T47D (cell line): ENCODE results near the gene DDX23.

Experiments used
- DNase-seq, 2 experiments: peaks; one replicate each; pipeline versions ENCODE4 v3.0.0 to v3.0.0-alpha.2; 2011 to 2012; ENCODE audit warnings: low read depth in 1 of 2, low spot score in 1 of 2
- JUND ChIP-seq: IDR thresholded peaks from 2 replicates; pipeline ENCODE4 v1.6.1; 2012; ENCODE audit warnings: low read depth
- in situ Hi-C: cut with HindIII; loops from 2 replicates; pipeline ENCODE4 v1.10.0; 2016; ENCODE audit warnings: low sequenced_read_pairs, low pct_unique_long_range_greater_than_20kb

DDX23 gene

DNA sequence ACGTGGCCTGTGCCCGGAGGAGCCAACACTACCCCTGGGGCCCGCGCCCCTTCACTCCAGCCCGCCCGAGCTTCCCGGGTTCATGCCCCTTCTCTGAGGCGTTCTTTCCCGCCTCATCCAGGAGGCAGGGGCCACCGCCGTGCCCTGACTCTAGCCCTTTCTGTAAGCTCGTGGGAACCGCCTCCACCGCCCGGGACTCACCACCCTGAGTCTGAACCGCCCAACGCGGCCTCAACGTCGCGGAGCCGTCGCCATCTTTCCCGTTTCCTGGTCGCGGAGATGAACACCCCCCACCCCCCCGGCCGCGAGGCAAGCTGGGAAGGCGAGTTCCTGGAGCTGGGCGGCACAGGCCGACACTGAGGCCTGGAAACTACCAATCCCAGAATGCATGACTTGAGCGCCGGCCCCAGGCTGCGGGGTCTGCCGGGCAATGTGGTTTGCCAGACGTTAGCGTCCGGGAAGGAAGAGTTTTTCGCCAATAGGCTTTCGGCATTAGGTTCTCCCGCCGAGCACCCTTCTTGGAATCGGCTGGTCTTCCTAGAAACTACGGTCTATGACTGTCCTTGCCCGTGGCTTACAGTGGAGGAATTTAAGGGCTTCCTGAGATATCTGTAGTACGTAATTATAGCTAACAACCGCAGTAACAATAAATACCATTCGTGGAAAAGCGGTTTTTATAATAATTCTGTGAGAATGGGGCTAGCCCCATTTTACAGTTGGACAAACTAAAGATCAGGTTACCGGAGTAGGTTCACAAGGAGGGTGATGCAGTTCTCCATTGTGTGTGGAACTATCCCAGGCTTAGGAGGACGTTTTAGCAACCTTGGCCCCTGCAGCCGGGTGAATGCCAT, at the start of gene DDX23:
Gene DDX23 (minus strand): TSS at position 281 of the 851 bp plus-strand sequence. CDS start 6,381 bp downstream, outside the sequence.
- peak; percentile 98 to 99 for DNase-seq
- in situ Hi-C loops: no loop called here
- TF ChIP-seq JUND: no peak

DNA sequence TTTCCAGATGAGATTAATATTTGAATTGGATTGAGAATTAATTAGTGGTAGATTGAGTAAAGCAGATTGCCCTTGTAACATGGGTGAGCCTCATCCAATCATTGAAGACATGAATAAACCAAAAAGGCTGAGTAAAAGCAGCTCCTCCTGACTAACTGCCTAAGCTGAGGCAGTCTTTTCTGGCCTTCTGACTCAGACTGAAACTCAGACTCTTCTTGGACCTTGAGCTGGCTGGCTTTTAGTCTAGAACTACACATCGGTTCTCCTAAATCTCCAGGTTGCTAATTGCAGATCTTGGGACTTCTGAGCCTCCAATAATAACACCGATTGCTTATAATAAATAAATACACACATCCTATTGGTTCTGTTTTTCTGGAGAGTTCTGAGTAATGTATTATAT, 49.3 kb upstream of the DDX23 start:
- in situ Hi-C loops: no loop called here
- no peak for TF ChIP-seq JUND
- no peak for DNase-seq

DNA sequence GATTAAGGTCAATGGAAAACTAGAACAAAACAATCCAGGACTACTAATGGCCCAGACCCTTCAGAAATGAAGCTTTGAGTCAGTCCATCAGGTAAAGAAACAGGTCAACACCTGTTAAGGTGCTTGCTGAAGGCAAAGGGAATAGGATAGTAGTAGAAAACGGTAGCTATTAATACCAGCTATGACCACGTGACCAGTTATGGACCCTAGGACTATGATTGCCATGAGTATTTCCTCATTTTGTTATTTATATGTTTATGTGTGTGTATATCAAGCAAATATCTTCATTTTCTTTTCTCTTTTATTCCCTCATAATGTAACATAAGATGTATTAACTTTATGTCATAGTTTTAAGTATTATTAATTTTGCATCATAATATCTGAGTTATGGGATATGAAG, 47.7 kb upstream of the DDX23 start:
- in situ Hi-C loops: no loop called here
- no peak for DNase-seq
- TF ChIP-seq JUND: no peak

DNA sequence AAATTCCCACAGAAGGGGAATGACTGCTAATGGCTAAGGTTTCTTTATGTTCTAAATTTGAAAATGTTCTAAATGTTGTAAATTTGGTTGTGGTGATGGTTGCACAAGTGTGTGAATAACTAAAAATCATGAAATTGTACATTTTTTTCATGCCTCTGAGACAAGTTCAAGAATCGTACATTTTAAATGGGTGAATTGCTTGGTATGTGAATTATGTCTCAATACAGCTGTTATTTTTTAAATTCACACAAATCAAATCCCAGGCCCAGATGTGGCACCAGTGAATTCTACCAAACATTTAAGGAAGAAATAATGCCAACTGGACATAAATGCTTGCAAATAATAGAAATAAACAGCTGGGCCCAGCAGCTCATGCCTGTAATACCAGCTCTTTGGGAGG, 42.3 kb upstream of the DDX23 start:
- in situ Hi-C loops: no loop called here
- TF ChIP-seq JUND: no peak
- no peak for DNase-seq

DNA sequence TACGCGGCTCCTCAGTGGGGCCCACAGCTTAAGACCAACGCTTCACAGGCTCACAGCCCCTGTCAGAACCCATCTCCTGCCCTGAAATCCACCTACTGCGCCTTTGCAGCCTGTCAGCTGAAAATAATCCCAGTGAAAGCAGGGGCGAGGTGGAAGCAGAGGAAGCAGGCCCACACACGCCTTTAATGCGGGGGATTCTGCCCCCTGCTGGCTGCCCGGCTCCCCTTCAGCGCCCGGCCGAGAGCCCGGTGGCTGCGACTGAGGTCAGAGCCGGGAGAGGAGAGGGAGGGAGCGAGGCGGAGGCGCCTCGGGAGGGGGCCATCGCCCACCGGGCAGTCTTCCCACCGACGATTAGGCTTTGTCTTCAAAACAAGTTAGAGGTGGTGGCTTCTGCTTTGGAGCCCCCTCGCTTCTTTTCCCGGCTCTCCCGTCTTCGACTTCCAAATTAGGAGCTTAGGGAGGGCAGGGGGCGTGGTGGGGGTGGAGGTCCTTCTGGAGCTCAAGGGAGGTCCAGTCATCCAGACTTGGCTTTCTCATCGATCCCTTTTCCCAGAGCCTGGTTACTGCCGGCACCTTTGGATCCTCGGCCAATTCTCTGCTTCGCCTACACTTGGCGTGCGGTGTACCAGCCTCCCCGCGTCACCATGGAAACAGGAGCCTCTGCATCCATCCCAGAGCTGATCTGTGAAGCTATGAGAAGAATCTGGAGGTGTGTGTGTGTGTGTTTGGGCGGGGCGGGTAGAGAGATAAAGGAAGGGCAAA, 38.9 kb upstream of the DDX23 start:
- in situ Hi-C loops: no loop called here
- DNase-seq: peak; percentile 38 to 85
- no peak for TF ChIP-seq JUND

DNA sequence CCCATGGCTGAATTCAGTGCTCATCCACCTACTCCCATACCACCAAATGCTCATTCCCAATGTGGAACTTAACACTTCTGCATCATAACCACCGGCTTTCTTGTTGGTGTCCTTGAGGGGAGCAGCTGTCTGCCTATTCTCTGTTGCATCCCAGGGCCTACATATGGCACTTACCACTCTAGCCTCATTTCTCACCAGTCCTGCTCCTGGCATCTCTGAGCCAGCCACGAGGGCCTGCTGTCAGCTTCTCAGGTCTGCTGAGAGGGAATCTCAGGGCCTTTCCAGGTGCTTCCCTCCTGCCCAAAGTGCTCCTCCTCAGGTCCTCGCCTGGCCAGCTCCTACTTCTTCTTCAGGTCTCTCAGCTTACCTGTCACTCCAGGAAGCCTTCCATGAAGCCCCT, 37.7 kb upstream of the DDX23 start:
- in situ Hi-C loops: no loop called here
- no peak for TF ChIP-seq JUND
- DNase-seq: no peak

DNA sequence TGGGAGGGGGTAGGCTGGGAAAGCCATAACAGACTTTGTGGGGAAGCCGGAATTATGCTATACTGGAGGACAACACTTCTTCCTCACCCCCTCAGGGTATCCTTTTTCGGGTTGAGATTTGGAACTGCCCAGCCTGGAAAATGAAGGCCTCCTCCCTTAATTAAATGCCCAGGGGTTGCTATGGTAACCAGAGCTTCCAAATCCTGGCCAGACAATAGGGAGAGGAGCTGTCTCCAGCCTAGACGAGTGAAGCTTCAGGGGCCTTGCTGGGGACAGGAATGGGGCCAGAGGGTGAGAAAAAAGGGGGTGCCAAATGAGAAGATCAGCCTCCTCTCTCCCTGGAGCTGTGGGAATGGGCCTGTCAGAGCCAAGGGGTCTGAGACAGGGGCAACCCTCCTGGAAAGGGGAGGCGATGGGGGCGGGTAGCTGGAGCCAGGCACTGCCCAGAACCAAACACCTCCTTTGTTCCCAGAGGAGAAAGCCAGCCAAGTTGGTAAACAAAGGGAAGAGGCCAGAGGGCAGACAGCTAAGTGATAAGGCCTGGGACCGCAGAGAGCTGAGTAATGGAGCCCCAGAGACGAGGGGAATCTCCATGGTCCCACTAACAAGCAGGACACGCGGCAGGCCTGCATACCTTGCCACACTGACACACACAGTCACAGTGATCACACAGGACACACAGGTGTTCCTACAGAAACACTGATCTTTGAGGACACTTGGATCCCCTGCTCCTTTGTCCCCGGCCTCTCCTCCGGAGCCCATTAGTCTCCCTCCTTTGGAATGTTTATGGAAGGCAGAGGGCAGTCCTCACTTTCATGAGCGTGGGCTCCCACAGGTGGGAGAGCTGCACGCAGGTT, 31.6 kb upstream of the DDX23 start:
- DNase-seq: peak in 1 of 2 experiments; percentile 40
- in situ Hi-C loops: no loop called here
- TF ChIP-seq JUND: no peak

DNA sequence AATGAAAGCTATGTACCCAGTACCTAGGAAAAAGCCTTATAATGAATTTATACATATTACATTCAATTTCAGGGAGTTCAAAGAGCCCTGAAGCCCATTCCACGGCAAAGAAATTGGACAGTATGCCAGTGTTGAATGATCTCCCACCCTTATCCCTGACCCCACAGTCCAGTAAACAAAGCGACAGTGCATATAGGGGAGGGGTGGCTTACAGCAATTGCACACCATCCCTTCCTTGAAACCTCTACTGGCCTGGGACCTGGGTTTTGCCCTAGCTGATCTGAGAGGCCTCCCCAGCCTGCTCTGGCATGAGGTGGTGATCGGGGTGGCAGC, 31.0 kb upstream of the DDX23 start:
- in situ Hi-C loops: no loop called here
- no peak for TF ChIP-seq JUND
- no peak for DNase-seq

DNA sequence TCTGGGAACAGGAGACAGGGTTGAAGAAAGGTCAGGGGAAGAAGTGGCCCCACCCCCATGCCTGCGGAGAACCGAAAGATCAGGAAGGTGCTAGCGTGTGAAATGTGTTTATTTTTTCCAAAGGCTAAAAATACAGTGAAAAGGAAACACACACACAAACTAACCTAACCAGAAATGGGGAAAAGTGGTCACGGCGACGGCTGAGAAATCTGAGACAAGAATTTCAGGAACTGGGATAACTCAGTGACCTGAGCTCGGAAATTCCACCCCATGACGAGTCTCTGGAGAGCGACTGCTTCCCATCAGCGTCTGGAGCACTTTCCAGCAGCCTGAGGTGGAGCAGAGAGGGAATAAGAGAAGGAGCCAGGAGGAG, 30.3 kb upstream of the DDX23 start:
- peak in 1 of 2 experiments; percentile 62 for DNase-seq
- in situ Hi-C loops: no loop called here
- TF ChIP-seq JUND: no peak

DNA sequence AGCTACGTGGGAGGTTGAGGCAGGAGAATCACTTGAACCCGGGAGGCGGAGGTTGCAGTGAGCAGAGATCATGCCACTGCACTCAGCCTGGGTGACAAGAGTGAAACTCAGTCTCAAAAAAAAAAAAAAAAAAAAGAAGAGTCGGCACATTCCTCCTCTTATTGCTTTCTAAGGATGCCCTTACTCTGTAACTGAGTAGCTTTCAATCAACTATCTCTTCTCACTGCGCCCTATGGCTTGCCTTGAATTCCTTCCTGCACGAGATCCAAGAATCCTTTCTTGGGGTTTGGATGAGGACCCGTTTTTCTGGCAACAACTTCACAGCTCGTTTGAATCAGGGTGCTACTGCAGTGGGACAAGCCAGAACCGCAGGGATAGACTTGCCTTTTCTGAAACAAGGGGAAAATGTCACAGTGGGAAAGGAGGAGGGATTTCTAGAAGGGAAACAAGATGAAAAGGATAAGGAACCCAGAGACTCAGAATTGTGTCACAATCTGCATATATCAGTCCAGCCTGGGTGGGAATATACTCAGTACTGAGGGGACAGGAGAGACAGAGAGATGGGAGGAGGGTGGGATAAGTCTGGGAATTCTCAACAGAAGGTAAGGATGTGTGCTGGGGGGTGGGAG, 29.8 kb upstream of the DDX23 start:
- in situ Hi-C loops: no loop called here
- TF ChIP-seq JUND: no peak
- no peak for DNase-seq

DNA sequence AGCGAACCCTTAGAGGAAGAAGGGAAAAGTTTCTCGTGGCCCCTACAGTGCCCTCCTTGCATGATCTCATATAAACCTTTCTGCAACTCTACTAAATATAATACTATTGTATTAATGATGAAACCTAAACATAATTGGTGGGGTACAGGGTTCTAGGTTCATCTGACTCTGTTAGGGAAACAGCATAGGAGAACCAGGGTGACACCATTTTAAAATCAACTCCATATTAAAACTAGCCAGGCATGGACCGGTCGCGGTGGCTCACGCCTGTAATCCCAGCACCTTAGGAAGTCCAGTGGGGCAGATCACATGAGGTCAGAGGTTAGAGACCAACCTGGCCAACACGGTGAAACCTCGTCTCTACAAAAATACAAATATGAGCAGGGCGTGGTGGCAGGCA, 28.7 kb upstream of the DDX23 start:
- no peak for TF ChIP-seq JUND
- in situ Hi-C loops: no loop called here
- no peak for DNase-seq

DNA sequence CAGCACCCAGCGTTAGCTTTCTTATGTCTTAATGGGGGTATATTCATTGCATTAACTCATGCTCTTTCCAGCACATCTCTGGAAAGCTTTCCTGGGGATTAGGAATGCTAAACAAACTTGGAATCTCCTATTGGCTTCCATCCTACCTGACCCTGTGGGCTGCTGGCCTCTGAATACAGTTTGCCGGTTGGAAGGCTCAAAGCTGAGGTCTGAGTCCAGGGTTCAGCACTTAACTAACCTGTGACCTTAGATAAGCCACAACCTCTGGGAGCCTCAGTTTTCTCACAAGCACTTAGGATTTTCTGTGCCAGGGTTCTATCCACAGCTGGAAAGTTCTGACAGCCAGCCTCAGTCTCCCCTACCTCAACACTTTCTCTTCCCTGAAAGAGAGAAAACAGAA, 26.6 kb upstream of the DDX23 start:
- in situ Hi-C loops: no loop called here
- TF ChIP-seq JUND: no peak
- no peak for DNase-seq
